ENCODE data around the gene CDKAL1.

DNA sequence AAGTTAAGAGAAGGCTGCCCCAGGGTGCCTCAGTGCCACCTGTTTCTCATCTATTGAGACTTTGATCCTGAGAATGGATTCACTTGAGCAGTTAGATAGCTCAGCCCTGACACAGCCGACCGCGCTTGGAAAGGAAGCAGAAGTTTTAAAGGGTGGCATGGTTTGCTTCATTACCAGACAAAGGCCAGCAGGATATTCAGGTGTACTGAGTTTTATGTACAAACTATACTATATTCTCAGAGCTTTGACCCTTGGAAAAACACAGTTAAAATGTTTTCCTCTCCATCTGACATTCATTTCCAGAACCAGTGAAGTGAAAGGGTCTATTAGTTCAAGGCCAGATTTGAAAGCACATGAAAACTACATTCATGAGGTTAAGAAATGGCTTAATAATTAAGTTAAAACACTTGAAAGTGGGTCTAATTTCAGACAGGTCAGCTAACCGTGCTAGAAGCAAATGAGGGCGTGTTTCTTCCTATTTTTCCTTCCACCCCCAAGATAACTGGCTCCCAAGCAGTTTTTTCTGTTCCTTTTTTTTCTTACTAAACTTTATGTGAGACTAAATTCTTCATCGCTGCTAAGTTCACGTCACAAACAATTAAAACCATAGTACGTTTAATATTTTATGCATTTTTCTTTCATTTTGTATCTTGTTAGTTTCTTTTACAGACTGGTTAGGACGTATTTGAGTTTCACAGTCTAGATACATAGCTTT lies 674.0 kb downstream of the CDKAL1 start:
- TF ChIP-seq POLR2AphosphoS5 (IDR thresholded peaks at IDR 0.05) (no peak), CTCF (IDR thresholded peaks at IDR 0.05) (no peak), POLR2A (IDR thresholded peaks at IDR 0.05) (no peak), EP300 (IDR thresholded peaks at IDR 0.05) (no peak)
